Keratinocyte (primary cell): ENCODE data around the gene NKX1-2. TPM values are rescaled to one million over a fixed set of nuclear protein-coding genes. Genes with fewer than 3 reads are reported as not detected.
A peak's percentile ranks its signal among the peaks of the same experiment; 100 is the strongest.

ENCODE experiments used
- DNase-seq: peaks from one replicate; pipeline ENCODE4 v3.0.0-alpha.2; 2011; ENCODE audit warnings: low read depth, missing footprints, low spot score
- FAIRE-seq: peaks from 2 replicates; lab custom pipeline; 2011; peaks lifted over from hg19 to GRCh38; lab: Jason Lieb, UNC
- H2AFZ ChIP-seq: 2 replicates; pipeline ENCODE4 v1.6.0; 2012; ENCODE audit warnings: low read length, control low read depth, inconsistent platforms; ENCODE audit not compliant: control insufficient read depth
- H3K27ac ChIP-seq: 2 replicates; pipeline ENCODE4 v1.5.1; 2011; ENCODE audit warnings: low read length; ENCODE audit not compliant: control insufficient read depth, insufficient read depth
- H3K27me3 ChIP-seq: 3 replicates; pipeline ENCODE4 v1.6.0; 2011; ENCODE audit warnings: low read length; ENCODE audit not compliant: control insufficient read depth, insufficient read depth; ENCODE audit errors: extremely low read depth
- H3K36me3 ChIP-seq, 2 experiments: 2 replicates in 1 of 2; 3 replicates in 1 of 2; pipeline ENCODE4 v1.5.1; 2011; ENCODE audit warnings: low read length in 2 of 2, mild to moderate bottlenecking in 1 of 2; ENCODE audit not compliant: control insufficient read depth in 2 of 2, insufficient read depth in 2 of 2; ENCODE audit errors: extremely low read depth in 1 of 2
- H3K4me1 ChIP-seq: 3 replicates; pipeline ENCODE4 v1.5.1; 2011; ENCODE audit warnings: low read length; ENCODE audit not compliant: control insufficient read depth, insufficient read depth; ENCODE audit errors: extremely low read depth
- H3K4me2 ChIP-seq: 3 replicates; pipeline ENCODE4 v1.6.0; 2011; ENCODE audit warnings: low read depth, low read length; ENCODE audit not compliant: control insufficient read depth, insufficient read depth; ENCODE audit errors: extremely low read depth
- H3K4me3 ChIP-seq, 3 experiments: fragments of 200-600 bp in 1 of 3; sonication (generic) in 1 of 3; 2 replicates in 2 of 3; 3 replicates in 1 of 3; pipeline ENCODE4 v1.5.1; 2011 to 2016; ENCODE audit warnings: low read length in 3 of 3, mild to moderate bottlenecking in 3 of 3, control low read depth in 2 of 3, inconsistent platforms in 1 of 3, low read depth in 1 of 3, mixed read lengths in 1 of 3, mixed run types in 1 of 3, moderate library complexity in 1 of 3; ENCODE audit not compliant: control insufficient read depth in 2 of 3, insufficient read depth in 2 of 3; ENCODE audit errors: extremely low read depth in 1 of 3
- H3K79me2 ChIP-seq: 2 replicates; pipeline ENCODE4 v1.6.0; 2012; ENCODE audit warnings: low read length; ENCODE audit not compliant: control insufficient read depth, insufficient read depth
- H3K9ac ChIP-seq: 3 replicates; pipeline ENCODE4 v1.6.0; 2011; ENCODE audit warnings: low read length; ENCODE audit not compliant: control insufficient read depth, insufficient read depth; ENCODE audit errors: extremely low read depth
- H3K9me1 ChIP-seq: 3 replicates; pipeline ENCODE4 v1.6.0; 2011; ENCODE audit warnings: low read length; ENCODE audit not compliant: control insufficient read depth, insufficient read depth; ENCODE audit errors: extremely low read depth
- H3K9me3 ChIP-seq: 2 replicates; pipeline ENCODE4 v1.5.1; 2012; ENCODE audit warnings: low read depth, low read length; ENCODE audit not compliant: control insufficient read depth
- H4K20me1 ChIP-seq: 3 replicates; pipeline ENCODE4 v1.6.0; 2011; ENCODE audit warnings: low read length; ENCODE audit not compliant: control insufficient read depth, insufficient read depth; ENCODE audit errors: extremely low read depth
- EZH2 ChIP-seq: IDR thresholded peaks from one replicate; pipeline ENCODE4 v1.6.1; 2012; ENCODE audit warnings: inconsistent platforms, mild to moderate bottlenecking, low read length, moderate library complexity
- dilution Hi-C: fragments of 300-500 bp; cut with MboI; formaldehyde crosslinking; loops from one replicate; pipeline ENCODE4 v1.7.0; 2020; ENCODE audit warnings: low sequenced_read_pairs; ENCODE audit not compliant: extremely low pct_ligation_motif_present
- polyA plus RNA-seq, 5 experiments: library from polyadenylated mRNA; depleted of rRNA in 3 of 5; stranded (reverse) in 3 of 5; stranded (forward) in 1 of 5; unstranded in 1 of 5; fragments of >200 nt; gene quantifications; 1 replicate in 1 of 5; 2 replicates in 3 of 5; 3 replicates in 1 of 5; pipeline versions ENCODE4 v1.2.1 to v1.2.3, GENCODE V29; 2011 to 2012; ENCODE audit warnings: missing spikeins in 2 of 5, low read depth in 1 of 5, low replicate concordance in 1 of 5
- TF ChIP-seq, protein P1 (sequence below), 3 experiments: IDR thresholded peaks in 1 of 3; conservative IDR thresholded peaks in 1 of 3; optimal IDR thresholded peaks in 1 of 3; 2 replicates in 2 of 3; 3 replicates in 1 of 3; pipeline versions ENCODE3 to v1.5.1; 2011; ENCODE audit warnings: low read length in 3 of 3, mild to moderate bottlenecking in 3 of 3, moderate library complexity in 2 of 3, control low read depth in 1 of 3, inconsistent platforms in 1 of 3; ENCODE audit not compliant: insufficient read depth in 2 of 3; ENCODE audit errors: extremely low read depth in 1 of 3

Gene NKX1-2
- polyA plus RNA-seq, 1 donor (not counting 4 experiments of a cell fraction or from before 2014, with no cell fraction given) = 1.9 TPM

DNA sequence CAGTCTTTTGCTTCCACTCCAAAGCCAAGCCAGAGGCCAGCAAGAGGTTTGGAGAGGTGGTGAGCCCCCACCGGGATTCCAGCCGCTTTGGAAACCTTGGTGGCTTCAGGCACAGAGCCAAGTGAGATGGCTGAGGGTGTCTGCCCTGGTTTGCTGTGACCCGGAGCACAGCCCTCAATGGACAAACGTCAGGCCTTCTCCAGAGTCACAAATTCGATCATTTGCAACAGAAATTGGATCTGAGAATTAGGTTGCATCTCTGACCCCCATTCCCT is 885 bp upstream of the NKX1-2 start:
- no peaks in the 10 kb centered on the region for H4K20me1 ChIP-seq
- no peaks in the 10 kb centered on the region for H3K36me3 ChIP-seq
- FAIRE-seq = no peak
- dilution Hi-C loops = no loop called here
- no peak for DNase-seq
- H3K9me3 ChIP-seq = no peaks in the 10 kb centered on the region
- H3K27ac ChIP-seq = no peak overlapping the region
- no peaks in the 10 kb centered on the region for H3K79me2 ChIP-seq
- H3K9ac ChIP-seq = no peak overlapping the region
- H3K4me2 ChIP-seq = no peak overlapping the region
- peaks cover 14% of the 10 kb centered on the region for H3K27me3 ChIP-seq
- TF ChIP-seq, protein P1, sequence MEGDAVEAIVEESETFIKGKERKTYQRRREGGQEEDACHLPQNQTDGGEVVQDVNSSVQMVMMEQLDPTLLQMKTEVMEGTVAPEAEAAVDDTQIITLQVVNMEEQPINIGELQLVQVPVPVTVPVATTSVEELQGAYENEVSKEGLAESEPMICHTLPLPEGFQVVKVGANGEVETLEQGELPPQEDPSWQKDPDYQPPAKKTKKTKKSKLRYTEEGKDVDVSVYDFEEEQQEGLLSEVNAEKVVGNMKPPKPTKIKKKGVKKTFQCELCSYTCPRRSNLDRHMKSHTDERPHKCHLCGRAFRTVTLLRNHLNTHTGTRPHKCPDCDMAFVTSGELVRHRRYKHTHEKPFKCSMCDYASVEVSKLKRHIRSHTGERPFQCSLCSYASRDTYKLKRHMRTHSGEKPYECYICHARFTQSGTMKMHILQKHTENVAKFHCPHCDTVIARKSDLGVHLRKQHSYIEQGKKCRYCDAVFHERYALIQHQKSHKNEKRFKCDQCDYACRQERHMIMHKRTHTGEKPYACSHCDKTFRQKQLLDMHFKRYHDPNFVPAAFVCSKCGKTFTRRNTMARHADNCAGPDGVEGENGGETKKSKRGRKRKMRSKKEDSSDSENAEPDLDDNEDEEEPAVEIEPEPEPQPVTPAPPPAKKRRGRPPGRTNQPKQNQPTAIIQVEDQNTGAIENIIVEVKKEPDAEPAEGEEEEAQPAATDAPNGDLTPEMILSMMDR (optimal IDR thresholded peaks at IDR 0.05 in 1 of 3, IDR thresholded peaks at IDR 0.05 in 1 of 3, conservative IDR thresholded peaks at IDR 0.05 in 1 of 3; ENCODE audit: extremely low read depth in 1 of 3, insufficient read depth in 2 of 3, low read length in 3 of 3) = no peak
- no peak for TF ChIP-seq EZH2
- H3K9me1 ChIP-seq = no peaks in the 10 kb centered on the region
- H3K4me3 ChIP-seq = no peak overlapping the region
- peaks cover 10% of the 10 kb centered on the region for H3K4me1 ChIP-seq
- H2AFZ ChIP-seq = no peak overlapping the region

DNA sequence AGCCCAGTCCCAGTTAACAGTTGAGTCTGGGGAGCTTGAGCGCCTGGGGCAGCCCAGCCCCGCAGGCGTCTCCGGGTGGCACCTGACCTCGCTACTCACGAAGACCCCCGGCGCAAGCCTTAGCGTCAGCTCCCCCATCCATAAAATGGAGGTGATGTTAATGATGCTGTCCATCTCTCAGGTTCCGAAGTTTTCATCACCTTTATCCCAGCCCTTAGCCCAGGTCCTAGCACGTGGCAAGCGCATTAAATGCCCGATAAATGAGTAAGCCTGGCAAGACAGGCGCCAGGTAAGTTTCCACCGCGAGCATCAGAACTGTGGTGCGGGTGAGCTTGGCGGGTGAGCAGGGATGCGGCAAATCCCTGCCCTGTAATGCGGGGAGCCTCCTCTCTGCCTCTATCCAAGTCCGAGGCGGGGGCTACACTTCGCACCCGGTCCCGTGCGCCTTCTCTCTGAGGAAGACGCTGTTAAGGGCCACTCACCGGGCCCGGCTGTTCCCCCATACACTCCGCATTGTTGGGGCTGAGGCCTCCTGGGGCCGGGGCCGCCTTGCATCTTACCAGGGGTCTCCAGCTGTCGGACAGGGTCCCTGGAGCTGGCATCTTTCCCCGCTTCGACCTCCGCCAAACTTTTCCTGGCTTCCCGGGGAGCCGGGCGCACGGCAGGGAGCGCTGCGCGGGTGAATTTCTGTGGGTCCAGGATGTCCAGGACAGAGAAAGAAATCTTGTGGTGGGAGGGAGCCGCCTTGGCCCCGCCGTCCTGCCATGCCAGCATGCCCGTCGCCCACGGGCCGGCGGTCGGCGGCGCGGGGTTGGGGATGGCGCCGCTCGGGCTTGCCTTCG is 444 bp downstream of the NKX1-2 start:
- peak overlapping the region; percentile 90 for H3K4me2 ChIP-seq
- H2AFZ ChIP-seq = peak overlapping the region; percentile 84
- H3K4me3 ChIP-seq = peak overlapping the region; percentile 46 to 67 (median 57)
- H3K9ac ChIP-seq = peak overlapping the region; percentile 56
- FAIRE-seq (peak; percentile 64), DNase-seq (no peak)
- H3K4me1 ChIP-seq = peaks cover 10% of the 10 kb centered on the region
- H3K9me1 ChIP-seq = no peaks in the 10 kb centered on the region
- dilution Hi-C loops = no loop called here
- H3K27ac ChIP-seq = no peak overlapping the region
- TF ChIP-seq, protein P1 (optimal IDR thresholded peaks at IDR 0.05 in 1 of 3, IDR thresholded peaks at IDR 0.05 in 1 of 3, conservative IDR thresholded peaks at IDR 0.05 in 1 of 3; ENCODE audit: extremely low read depth in 1 of 3, insufficient read depth in 2 of 3, low read length in 3 of 3) = no peak
- TF ChIP-seq EZH2 = no peak
- H4K20me1 ChIP-seq = no peaks in the 10 kb centered on the region
- H3K79me2 ChIP-seq = no peaks in the 10 kb centered on the region
- no peaks in the 10 kb centered on the region for H3K36me3 ChIP-seq
- H3K27me3 ChIP-seq = peaks cover 14% of the 10 kb centered on the region
- no peaks in the 10 kb centered on the region for H3K9me3 ChIP-seq
